Keratinocyte (primary cell): ENCODE results near the gene C6orf163. TPM values are rescaled to one million over a fixed set of nuclear protein-coding genes. Genes with fewer than 3 reads are reported as not detected.

Experiments
- DNase-seq: peaks from one replicate; pipeline ENCODE4 v3.0.0-alpha.2; 2011; ENCODE audit warnings: low read depth, missing footprints, low spot score
- FAIRE-seq: peaks from 2 replicates; lab custom pipeline; 2011; peaks lifted over from hg19 to GRCh38; lab: Jason Lieb, UNC
- H2AFZ ChIP-seq: 2 replicates; pipeline ENCODE4 v1.6.0; 2012; ENCODE audit warnings: low read length, control low read depth, inconsistent platforms; ENCODE audit not compliant: control insufficient read depth
- H3K27ac ChIP-seq: 2 replicates; pipeline ENCODE4 v1.5.1; 2011; ENCODE audit warnings: low read length; ENCODE audit not compliant: control insufficient read depth, insufficient read depth
- H3K27me3 ChIP-seq: 3 replicates; pipeline ENCODE4 v1.6.0; 2011; ENCODE audit warnings: low read length; ENCODE audit not compliant: control insufficient read depth, insufficient read depth; ENCODE audit errors: extremely low read depth
- H3K36me3 ChIP-seq, 2 experiments: 2 replicates in 1 of 2; 3 replicates in 1 of 2; pipeline ENCODE4 v1.5.1; 2011; ENCODE audit warnings: low read length in 2 of 2, mild to moderate bottlenecking in 1 of 2; ENCODE audit not compliant: control insufficient read depth in 2 of 2, insufficient read depth in 2 of 2; ENCODE audit errors: extremely low read depth in 1 of 2
- H3K4me1 ChIP-seq: 3 replicates; pipeline ENCODE4 v1.5.1; 2011; ENCODE audit warnings: low read length; ENCODE audit not compliant: control insufficient read depth, insufficient read depth; ENCODE audit errors: extremely low read depth
- H3K4me2 ChIP-seq: 3 replicates; pipeline ENCODE4 v1.6.0; 2011; ENCODE audit warnings: low read depth, low read length; ENCODE audit not compliant: control insufficient read depth, insufficient read depth; ENCODE audit errors: extremely low read depth
- H3K4me3 ChIP-seq, 3 experiments: fragments of 200-600 bp in 1 of 3; sonication (generic) in 1 of 3; 2 replicates in 2 of 3; 3 replicates in 1 of 3; pipeline ENCODE4 v1.5.1; 2011 to 2016; ENCODE audit warnings: low read length in 3 of 3, mild to moderate bottlenecking in 3 of 3, control low read depth in 2 of 3, inconsistent platforms in 1 of 3, low read depth in 1 of 3, mixed read lengths in 1 of 3, mixed run types in 1 of 3, moderate library complexity in 1 of 3; ENCODE audit not compliant: control insufficient read depth in 2 of 3, insufficient read depth in 2 of 3; ENCODE audit errors: extremely low read depth in 1 of 3
- H3K79me2 ChIP-seq: 2 replicates; pipeline ENCODE4 v1.6.0; 2012; ENCODE audit warnings: low read length; ENCODE audit not compliant: control insufficient read depth, insufficient read depth
- H3K9ac ChIP-seq: 3 replicates; pipeline ENCODE4 v1.6.0; 2011; ENCODE audit warnings: low read length; ENCODE audit not compliant: control insufficient read depth, insufficient read depth; ENCODE audit errors: extremely low read depth
- H3K9me1 ChIP-seq: 3 replicates; pipeline ENCODE4 v1.6.0; 2011; ENCODE audit warnings: low read length; ENCODE audit not compliant: control insufficient read depth, insufficient read depth; ENCODE audit errors: extremely low read depth
- H3K9me3 ChIP-seq: 2 replicates; pipeline ENCODE4 v1.5.1; 2012; ENCODE audit warnings: low read depth, low read length; ENCODE audit not compliant: control insufficient read depth
- H4K20me1 ChIP-seq: 3 replicates; pipeline ENCODE4 v1.6.0; 2011; ENCODE audit warnings: low read length; ENCODE audit not compliant: control insufficient read depth, insufficient read depth; ENCODE audit errors: extremely low read depth
- EZH2 ChIP-seq: IDR thresholded peaks from one replicate; pipeline ENCODE4 v1.6.1; 2012; ENCODE audit warnings: inconsistent platforms, mild to moderate bottlenecking, low read length, moderate library complexity
- dilution Hi-C: fragments of 300-500 bp; cut with MboI; formaldehyde crosslinking; loops from one replicate; pipeline ENCODE4 v1.7.0; 2020; ENCODE audit warnings: low sequenced_read_pairs; ENCODE audit not compliant: extremely low pct_ligation_motif_present
- polyA plus RNA-seq, 5 experiments: library from polyadenylated mRNA; depleted of rRNA in 3 of 5; stranded (reverse) in 3 of 5; stranded (forward) in 1 of 5; unstranded in 1 of 5; fragments of >200 nt; gene quantifications; 1 replicate in 1 of 5; 2 replicates in 3 of 5; 3 replicates in 1 of 5; pipeline versions ENCODE4 v1.2.1 to v1.2.3, GENCODE V29; 2011 to 2012; ENCODE audit warnings: missing spikeins in 2 of 5, low read depth in 1 of 5, low replicate concordance in 1 of 5
- TF ChIP-seq, protein P1 (sequence below), 3 experiments: IDR thresholded peaks in 1 of 3; conservative IDR thresholded peaks in 1 of 3; optimal IDR thresholded peaks in 1 of 3; 2 replicates in 2 of 3; 3 replicates in 1 of 3; pipeline versions ENCODE3 to v1.5.1; 2011; ENCODE audit warnings: low read length in 3 of 3, mild to moderate bottlenecking in 3 of 3, moderate library complexity in 2 of 3, control low read depth in 1 of 3, inconsistent platforms in 1 of 3; ENCODE audit not compliant: insufficient read depth in 2 of 3; ENCODE audit errors: extremely low read depth in 1 of 3

The C6orf163 gene
- polyA plus RNA-seq, 1 donor (not counting 4 experiments of a cell fraction or from before 2014, with no cell fraction given): 0.83 TPM

DNA sequence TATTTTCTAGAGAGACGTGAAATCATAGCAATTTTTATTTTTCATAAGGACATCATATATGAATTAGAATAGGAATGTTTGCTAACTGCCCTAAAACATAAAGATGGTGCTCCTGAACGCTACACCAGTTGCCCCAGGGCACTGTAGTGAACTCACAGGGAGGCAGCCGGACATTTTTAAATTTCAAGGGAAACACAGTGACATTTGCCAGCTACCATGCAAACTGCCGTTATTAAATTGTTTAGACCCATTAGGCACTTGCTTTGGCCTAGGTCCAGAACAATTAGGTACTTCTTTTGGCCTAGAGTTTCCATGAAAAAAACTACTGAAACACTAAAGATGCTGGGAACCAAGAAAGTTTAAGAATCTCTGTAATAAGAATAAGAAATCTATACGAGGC, 38.2 kb downstream of the C6orf163 start:
- no peaks in the 10 kb centered on the region for H3K9me1 ChIP-seq
- H3K79me2 ChIP-seq: no peaks in the 10 kb centered on the region
- H3K9me3 ChIP-seq: no peaks in the 10 kb centered on the region
- FAIRE-seq (no peak), DNase-seq (no peak)
- no peaks in the 10 kb centered on the region for H3K4me1 ChIP-seq
- no peak overlapping the region for H3K4me3 ChIP-seq
- no peak overlapping the region for H3K4me2 ChIP-seq
- dilution Hi-C loops: no loop called here
- no peak for TF ChIP-seq EZH2
- TF ChIP-seq, protein P1, sequence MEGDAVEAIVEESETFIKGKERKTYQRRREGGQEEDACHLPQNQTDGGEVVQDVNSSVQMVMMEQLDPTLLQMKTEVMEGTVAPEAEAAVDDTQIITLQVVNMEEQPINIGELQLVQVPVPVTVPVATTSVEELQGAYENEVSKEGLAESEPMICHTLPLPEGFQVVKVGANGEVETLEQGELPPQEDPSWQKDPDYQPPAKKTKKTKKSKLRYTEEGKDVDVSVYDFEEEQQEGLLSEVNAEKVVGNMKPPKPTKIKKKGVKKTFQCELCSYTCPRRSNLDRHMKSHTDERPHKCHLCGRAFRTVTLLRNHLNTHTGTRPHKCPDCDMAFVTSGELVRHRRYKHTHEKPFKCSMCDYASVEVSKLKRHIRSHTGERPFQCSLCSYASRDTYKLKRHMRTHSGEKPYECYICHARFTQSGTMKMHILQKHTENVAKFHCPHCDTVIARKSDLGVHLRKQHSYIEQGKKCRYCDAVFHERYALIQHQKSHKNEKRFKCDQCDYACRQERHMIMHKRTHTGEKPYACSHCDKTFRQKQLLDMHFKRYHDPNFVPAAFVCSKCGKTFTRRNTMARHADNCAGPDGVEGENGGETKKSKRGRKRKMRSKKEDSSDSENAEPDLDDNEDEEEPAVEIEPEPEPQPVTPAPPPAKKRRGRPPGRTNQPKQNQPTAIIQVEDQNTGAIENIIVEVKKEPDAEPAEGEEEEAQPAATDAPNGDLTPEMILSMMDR (optimal IDR thresholded peaks at IDR 0.05 in 1 of 3, IDR thresholded peaks at IDR 0.05 in 1 of 3, conservative IDR thresholded peaks at IDR 0.05 in 1 of 3; ENCODE audit: extremely low read depth in 1 of 3, insufficient read depth in 2 of 3, low read length in 3 of 3): no peak
- H3K9ac ChIP-seq: no peak overlapping the region
- H2AFZ ChIP-seq: no peak overlapping the region
- no peaks in the 10 kb centered on the region for H3K36me3 ChIP-seq
- no peaks in the 10 kb centered on the region for H3K27me3 ChIP-seq
- no peak overlapping the region for H3K27ac ChIP-seq
- H4K20me1 ChIP-seq: no peaks in the 10 kb centered on the region

DNA sequence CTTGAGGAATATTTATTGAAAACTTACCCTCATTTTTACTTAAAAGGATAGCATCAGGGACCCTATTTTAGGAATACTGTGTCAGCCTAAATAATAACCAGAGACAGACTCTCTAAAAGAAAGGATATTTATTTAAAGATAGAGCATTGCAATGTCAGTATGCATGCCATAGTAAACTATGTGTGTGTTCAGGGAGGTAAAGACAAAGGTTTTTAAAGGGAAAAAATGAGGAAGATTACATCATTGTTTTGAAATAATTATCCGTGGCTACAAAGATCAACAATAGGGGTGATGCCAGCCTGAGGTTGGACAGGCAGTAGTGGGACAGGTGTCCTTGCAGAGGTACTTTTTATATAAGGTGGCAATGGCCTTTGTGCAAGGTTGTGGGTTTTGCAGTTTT, 39.4 kb downstream of the C6orf163 start:
- Histone ChIP-seq H3K4me1 (no peaks in the 10 kb centered on the region), H3K36me3 (no peaks in the 10 kb centered on the region), H3K9me3 (no peaks in the 10 kb centered on the region), H3K9me1 (no peaks in the 10 kb centered on the region), H2AFZ (no peak overlapping the region), H3K4me2 (no peak overlapping the region), H3K27ac (no peak overlapping the region), H3K79me2 (no peaks in the 10 kb centered on the region), H3K4me3 (no peak overlapping the region), H3K9ac (no peak overlapping the region), H3K27me3 (no peaks in the 10 kb centered on the region), H4K20me1 (no peaks in the 10 kb centered on the region)
- FAIRE-seq (no peak), DNase-seq (no peak)
- dilution Hi-C loops: no loop called here
- TF ChIP-seq EZH2: no peak
- TF ChIP-seq, protein P1 (optimal IDR thresholded peaks at IDR 0.05 in 1 of 3, IDR thresholded peaks at IDR 0.05 in 1 of 3, conservative IDR thresholded peaks at IDR 0.05 in 1 of 3; ENCODE audit: extremely low read depth in 1 of 3, insufficient read depth in 2 of 3, low read length in 3 of 3): no peak
